GM12878 (cell line): ENCODE measurements around the gene DVL2. TPM values are rescaled to one million over a fixed set of nuclear protein-coding genes. Genes with fewer than 3 reads are reported as not detected.

Source experiments
- ATAC-seq: fragments of 200-7000 bp; cut with Tn5 transposase; 3 replicates; pipeline ENCODE4 v1.9.1; 2020; ENCODE audit warnings: mild to moderate bottlenecking, moderate library complexity
- BruUV-seq: library from RNA; stranded (reverse); fragments of 400-500 nt; replicated peaks from 2 replicates; lab custom pipeline; 2021; lab: Mats Ljungman, UMichigan
- CTCF ChIA-PET: fragments of 300-600 bp; sonication (Branson Sonifier 250); formaldehyde crosslinking; extraction: SDS; loops from one replicate; lab custom pipeline; 2021; ENCODE audit warnings: inconsistent platforms; lab: Yijun Ruan, JAX
- POLR2A ChIA-PET: fragments of 350-600 bp; formaldehyde crosslinking; extraction: SDS; loops from one replicate; lab custom pipeline; 2021; ENCODE audit warnings: inconsistent platforms; lab: Charles Lee
- RAD21 ChIA-PET: fragments of 300-600 bp; sonication (Branson Sonifier 250); formaldehyde crosslinking; loops from one replicate; lab custom pipeline; 2023; ENCODE audit warnings: antibody characterized with exemption; ENCODE audit not compliant: unreplicated experiment; lab: Charles Lee
- SMC1A ChIA-PET: fragments of 300-600 bp; sonication (Branson Sonifier 250); formaldehyde crosslinking; loops from one replicate; lab custom pipeline; 2023; ENCODE audit not compliant: unreplicated experiment, uncharacterized antibody; lab: Charles Lee
- DNase-seq: peaks from one replicate; pipeline ENCODE4 v3.0.0-alpha.2; 2011; ENCODE audit warnings: low read depth, low spot score
- FAIRE-seq: peaks from 3 replicates; lab custom pipeline; 2011; peaks lifted over from hg19 to GRCh38; lab: Jason Lieb, UNC
- H2AFZ ChIP-seq: 2 replicates; pipeline ENCODE4 v1.6.0; 2011; ENCODE audit warnings: low read depth, low read length, control low read depth; ENCODE audit not compliant: control insufficient read depth
- H3K27ac ChIP-seq: 2 replicates; pipeline ENCODE4 v1.5.1; 2011; ENCODE audit warnings: control low read depth; ENCODE audit not compliant: control insufficient read depth, insufficient read depth
- H3K27me3 ChIP-seq, 2 experiments: replicated peaks in 1 of 2; 2 replicates each; pipeline versions ENCODE4 v1.6.0 to v1.6.1; 2011; ENCODE audit warnings: low read length in 1 of 2; ENCODE audit not compliant: control insufficient read depth in 2 of 2, insufficient read depth in 2 of 2
- H3K36me3 ChIP-seq, 2 experiments: 2 replicates each; pipeline ENCODE4 v1.5.1; 2011; ENCODE audit warnings: low read length in 1 of 2; ENCODE audit not compliant: control insufficient read depth in 2 of 2, insufficient read depth in 2 of 2
- H3K4me1 ChIP-seq: 2 replicates; pipeline ENCODE4 v1.6.1; 2011; ENCODE audit warnings: mild to moderate bottlenecking, low read length, moderate library complexity, mixed read lengths; ENCODE audit not compliant: control insufficient read depth, insufficient read depth
- H3K4me2 ChIP-seq: 2 replicates; pipeline ENCODE4 v1.6.0; 2011; ENCODE audit warnings: control low read depth; ENCODE audit not compliant: control insufficient read depth, insufficient read depth
- H3K4me3 ChIP-seq: fragments of 200-600 bp; sonication (generic); 2 replicates; pipeline ENCODE4 v1.5.1; 2016
- H3K79me2 ChIP-seq: 2 replicates; pipeline ENCODE4 v1.6.0; 2011; ENCODE audit warnings: low read length; ENCODE audit not compliant: control insufficient read depth, insufficient read depth
- H3K9ac ChIP-seq: 2 replicates; pipeline ENCODE4 v1.8.0; 2011; ENCODE audit warnings: low read length, control low read depth, mixed read lengths; ENCODE audit not compliant: control insufficient read depth, insufficient read depth
- H3K9me3 ChIP-seq: replicated peaks from 3 replicates; pipeline ENCODE4 v1.5.1; 2011; ENCODE audit warnings: mild to moderate bottlenecking, low read length; ENCODE audit not compliant: control insufficient read depth, insufficient read depth
- H4K20me1 ChIP-seq: 2 replicates; pipeline ENCODE4 v1.6.0; 2011; ENCODE audit not compliant: control insufficient read depth, insufficient read depth
- IKZF2 ChIP-seq, 2 experiments: fragments of 450-650 bp; IDR thresholded peaks; 2 replicates each; pipeline ENCODE4 v1.6.1; 2017; ENCODE audit warnings: mild to moderate bottlenecking in 2 of 2, moderate library complexity in 2 of 2
- NKRF ChIP-seq: fragments of 450-650 bp; conservative IDR thresholded peaks from 2 replicates; pipeline ENCODE4 v1.6.1; 2017; ENCODE audit warnings: mild to moderate bottlenecking, moderate library complexity
- PRDM15 ChIP-seq: fragments of 450-650 bp; formaldehyde crosslinking; IDR thresholded peaks from 2 replicates; pipeline ENCODE4 v1.4.0; 2020; ENCODE audit warnings: mild to moderate bottlenecking, moderate library complexity
- SMC3 ChIP-seq: IDR thresholded peaks from 2 replicates; pipeline ENCODE4 v1.6.1; 2011; ENCODE audit warnings: low read length, improper control_type of control experiment, borderline replicate concordance
- WGBS: methylation state at CpG from one replicate; pipeline ENCODE4 v1.1.6; 2016; ENCODE audit warnings: low lambda C conversion rate; ENCODE audit not compliant: insufficient replicate concordance, insufficient coverage; ENCODE audit errors: missing lambda C conversion rate; 5-methylcytosine and 5-hydroxymethylcytosine counted together
- in situ Hi-C: fragments of 300-500 bp; cut with MboI; formaldehyde crosslinking; loops from 9 replicates; pipeline ENCODE4 v1.14.3; 2018; ENCODE audit warnings: mixed read lengths
- intact Hi-C: fragments of 100-400 bp; cut with micrococcal nuclease; formaldehyde crosslinking; loops from one replicate; pipeline ENCODE4 v1.14.2; 2022; ENCODE audit not compliant: unreplicated experiment
- polyA plus RNA-seq, 11 experiments: library from polyadenylated mRNA; depleted of rRNA in 4 of 11; unstranded in 6 of 11; stranded (reverse) in 5 of 11; fragments of >200 nt; fragmentation: Nextera tagmentation in 4 of 11; fragmentation: Illumina TruSeq in 1 of 11; extraction: Ambion mirVana in 4 of 11; extraction: Trizol in 1 of 11; gene quantifications; 1 replicate in 1 of 11; 2 replicates in 10 of 11; pipeline versions ENCODE4 v1.2.1 to v1.2.3, GENCODE V29; 2011 to 2016; ENCODE audit warnings: inconsistent platforms in 2 of 11, missing spikeins in 2 of 11, low read depth in 1 of 11
- total RNA-seq, 4 experiments: library from RNA; depleted of rRNA in 3 of 4; stranded (reverse); fragments of >200 nt in 3 of 4; fragmentation: Illumina TruSeq in 1 of 4; extraction: Trizol in 1 of 4; gene quantifications; 2 replicates each; pipeline versions ENCODE4 v1.2.1 to v1.2.3, GENCODE V29; 2013 to 2021
- TF ChIP-seq, protein P1 (sequence below): IDR thresholded peaks from 2 replicates; pipeline ENCODE4 v1.6.1; 2012; ENCODE audit warnings: low read length, inconsistent platforms
- TF ChIP-seq, protein P2 (sequence below): fragments of 450-650 bp; IDR thresholded peaks from 2 replicates; pipeline ENCODE4 v1.6.1; 2016; ENCODE audit warnings: mild to moderate bottlenecking

Gene DVL2
- total and polyA plus RNA-seq, 10 of the 15 experiments (the other 5 are each of a cell fraction or from before 2014, with no cell fraction given): 0.97 to 44.8 (median 23.2) TPM

- RAD21 ChIA-PET: interaction anchor here (1.1 kb wide), 1 partner anchor 13 kb away, joined by 3 read pairs; no protein-coding TSS in a partner anchor
- no peak for FAIRE-seq
- H3K9ac ChIP-seq: no peak overlapping the region
These were observed 2.2 kb downstream of the DVL2 start for GRCh38 chr17:7232114-7232513.

DNA sequence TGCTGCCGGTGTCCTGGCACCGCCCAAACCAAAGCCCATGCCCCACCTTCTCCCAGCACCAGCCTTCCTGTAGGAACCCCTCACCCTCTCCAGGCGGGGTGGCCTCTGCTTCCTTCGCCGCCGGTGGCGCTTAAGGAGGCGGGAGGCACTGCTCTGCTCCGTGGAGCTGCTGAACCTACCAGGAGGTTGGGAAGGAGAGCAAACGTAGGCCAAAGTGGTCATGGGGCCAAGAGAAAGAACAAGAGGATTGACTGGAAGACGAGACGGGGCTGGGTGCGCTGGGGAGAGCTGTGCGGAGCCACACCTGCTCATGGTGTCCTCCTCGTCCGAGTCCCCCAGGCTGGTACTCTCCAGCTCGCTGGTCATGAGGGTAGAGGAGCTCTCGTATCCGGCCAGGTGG, 4.8 kb downstream of the DVL2 start:
- ChIA-PET CTCF (interaction anchor here (6.6 kb wide), 1 partner anchor 9 kb away, joined by 50 read pairs; the partner anchor contains the start of genes ACADVL and DLG4), RAD21 (no interaction called here), POLR2A (interaction anchor here (1.6 kb wide), 1 partner anchor 9 kb away, joined by 8 read pairs; no protein-coding TSS in a partner anchor), SMC1A (no interaction called here)
- BruUV-seq: no TSS peak
- no peak overlapping the region for H2AFZ ChIP-seq
- no peaks in the 10 kb centered on the region for H3K9me3 ChIP-seq
- FAIRE-seq: no peak
- no peak for ATAC-seq
- intact Hi-C loops: no loop called here
- no peaks in the 10 kb centered on the region for H3K27me3 ChIP-seq
- H3K79me2 ChIP-seq: peaks cover 26% of the 10 kb centered on the region
- peaks cover 6% of the 10 kb centered on the region for H3K4me1 ChIP-seq
- no peak overlapping the region for H3K9ac ChIP-seq
- H3K4me2 ChIP-seq: no peak overlapping the region
- no peak for DNase-seq
- no peaks in the 10 kb centered on the region for H4K20me1 ChIP-seq
- H3K27ac ChIP-seq: no peak overlapping the region
- no peak overlapping the region for H3K4me3 ChIP-seq
- in situ Hi-C loops: no loop called here
- 94% methylated on average over 19 of the region's 19 CpGs for WGBS
- H3K36me3 ChIP-seq: peaks cover 19 to 20% of the 10 kb centered on the region in 2 experiments
- TF ChIP-seq NKRF (no peak), PRDM15 (CRISPR knock-in tag) (no peak), IKZF2 (IDR thresholded peaks at IDR 0.05) (no peak)
- TF ChIP-seq, protein P1, sequence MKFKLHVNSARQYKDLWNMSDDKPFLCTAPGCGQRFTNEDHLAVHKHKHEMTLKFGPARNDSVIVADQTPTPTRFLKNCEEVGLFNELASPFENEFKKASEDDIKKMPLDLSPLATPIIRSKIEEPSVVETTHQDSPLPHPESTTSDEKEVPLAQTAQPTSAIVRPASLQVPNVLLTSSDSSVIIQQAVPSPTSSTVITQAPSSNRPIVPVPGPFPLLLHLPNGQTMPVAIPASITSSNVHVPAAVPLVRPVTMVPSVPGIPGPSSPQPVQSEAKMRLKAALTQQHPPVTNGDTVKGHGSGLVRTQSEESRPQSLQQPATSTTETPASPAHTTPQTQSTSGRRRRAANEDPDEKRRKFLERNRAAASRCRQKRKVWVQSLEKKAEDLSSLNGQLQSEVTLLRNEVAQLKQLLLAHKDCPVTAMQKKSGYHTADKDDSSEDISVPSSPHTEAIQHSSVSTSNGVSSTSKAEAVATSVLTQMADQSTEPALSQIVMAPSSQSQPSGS: no peak

More at GRCh38 chr17:7232114-7232513, 2.2 kb downstream of the DVL2 start:
- no peak overlapping the region for H3K27ac ChIP-seq
- H3K79me2 ChIP-seq: peaks cover 38% of the 10 kb centered on the region
- H3K4me1 ChIP-seq: peaks cover 20% of the 10 kb centered on the region
- no peaks in the 10 kb centered on the region for H4K20me1 ChIP-seq
- ATAC-seq (no peak), DNase-seq (no peak)
- no peak for TF ChIP-seq SMC3
- TF ChIP-seq, protein P2, sequence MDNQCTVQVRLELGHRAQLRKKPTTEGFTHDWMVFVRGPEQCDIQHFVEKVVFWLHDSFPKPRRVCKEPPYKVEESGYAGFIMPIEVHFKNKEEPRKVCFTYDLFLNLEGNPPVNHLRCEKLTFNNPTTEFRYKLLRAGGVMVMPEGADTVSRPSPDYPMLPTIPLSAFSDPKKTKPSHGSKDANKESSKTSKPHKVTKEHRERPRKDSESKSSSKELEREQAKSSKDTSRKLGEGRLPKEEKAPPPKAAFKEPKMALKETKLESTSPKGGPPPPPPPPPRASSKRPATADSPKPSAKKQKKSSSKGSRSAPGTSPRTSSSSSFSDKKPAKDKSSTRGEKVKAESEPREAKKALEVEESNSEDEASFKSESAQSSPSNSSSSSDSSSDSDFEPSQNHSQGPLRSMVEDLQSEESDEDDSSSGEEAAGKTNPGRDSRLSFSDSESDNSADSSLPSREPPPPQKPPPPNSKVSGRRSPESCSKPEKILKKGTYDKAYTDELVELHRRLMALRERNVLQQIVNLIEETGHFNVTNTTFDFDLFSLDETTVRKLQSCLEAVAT: 0 out of 2 replicates have a peak, but pooled peaks have one; percentile 12
- no peaks in the 10 kb centered on the region for H3K9me3 ChIP-seq
- ChIA-PET POLR2A (interaction anchor here (0.6 to 5.1 kb wide), 2 partner anchors 10 to 11 kb away, joined by 4 to 60 read pairs; partner anchors contain the start of genes ACADVL and DLG4), CTCF (interaction anchor here (0.7 to 6.6 kb wide), 3 partner anchors 10 to 961 kb away, joined by 3 to 50 read pairs (median 3); partner anchors contain the start of genes ACADVL, DLG4 and GABARAP), SMC1A (interaction anchor here (0.6 kb wide), 1 partner anchor 283 kb away, joined by 3 read pairs; no protein-coding TSS in a partner anchor)
- H3K4me3 ChIP-seq: peak overlapping the region; percentile 55; the same call in 1 of the 2 replicates
- in situ Hi-C loops: no loop called here
- BruUV-seq: TSS peak; percentile 41
- peak overlapping the region; percentile 91 for H3K4me2 ChIP-seq
- peaks cover 16 to 26% of the 10 kb centered on the region in 2 experiments for H3K36me3 ChIP-seq
- 78% methylated on average over 5 of the region's 5 CpGs for WGBS
- H2AFZ ChIP-seq: no peak overlapping the region
- intact Hi-C loops: no loop called here
- H3K27me3 ChIP-seq: no peaks in the 10 kb centered on the region
